ENCODE measurements around the gene TMED3. TPM values are rescaled to one million over a fixed set of nuclear protein-coding genes. Genes with fewer than 3 reads are reported as not detected.

TMED3 gene
- total RNA-seq, 4 donors from 2014 or later = 32.9 to 42.4 (median 34.6) TPM

DNA sequence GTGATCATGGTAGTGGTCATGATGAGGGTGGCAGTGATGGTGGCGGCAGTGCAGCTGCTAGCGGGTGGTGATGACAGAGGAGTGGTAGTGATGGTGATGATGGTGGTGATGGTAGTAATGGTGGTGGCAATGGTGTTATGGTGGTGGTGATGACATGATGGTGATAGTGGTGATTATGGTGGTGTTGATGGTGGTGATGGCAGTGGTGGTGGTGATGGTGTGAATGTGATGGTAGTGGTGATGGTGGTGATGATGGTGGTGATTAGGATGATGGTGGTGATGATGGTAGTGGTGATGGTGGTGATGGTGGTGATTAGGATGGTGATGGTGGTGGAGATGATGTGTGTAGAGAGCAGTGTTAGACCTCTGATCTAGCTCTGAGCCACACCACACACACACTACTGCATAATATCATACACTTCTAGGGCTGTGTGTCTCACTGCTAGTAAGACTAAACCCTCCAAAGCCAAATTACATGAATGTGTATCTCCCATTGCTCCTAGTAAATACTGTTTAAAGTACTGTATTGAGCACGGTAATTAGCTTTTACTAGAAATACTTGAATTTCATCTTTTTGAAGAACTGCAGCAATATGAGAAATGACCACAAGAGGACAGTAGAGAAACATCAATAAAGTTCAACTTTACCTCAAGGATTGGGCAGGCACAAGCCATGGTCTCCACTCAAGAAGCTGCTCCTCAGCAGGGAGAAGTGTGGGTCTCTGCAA is 28.8 kb downstream of the TMED3 start:
- no peak for ATAC-seq (ENCODE audit: low FRiP score)
- DNase-seq (ENCODE audit: low spot score) = no peak
- TF ChIP-seq, protein P1, sequence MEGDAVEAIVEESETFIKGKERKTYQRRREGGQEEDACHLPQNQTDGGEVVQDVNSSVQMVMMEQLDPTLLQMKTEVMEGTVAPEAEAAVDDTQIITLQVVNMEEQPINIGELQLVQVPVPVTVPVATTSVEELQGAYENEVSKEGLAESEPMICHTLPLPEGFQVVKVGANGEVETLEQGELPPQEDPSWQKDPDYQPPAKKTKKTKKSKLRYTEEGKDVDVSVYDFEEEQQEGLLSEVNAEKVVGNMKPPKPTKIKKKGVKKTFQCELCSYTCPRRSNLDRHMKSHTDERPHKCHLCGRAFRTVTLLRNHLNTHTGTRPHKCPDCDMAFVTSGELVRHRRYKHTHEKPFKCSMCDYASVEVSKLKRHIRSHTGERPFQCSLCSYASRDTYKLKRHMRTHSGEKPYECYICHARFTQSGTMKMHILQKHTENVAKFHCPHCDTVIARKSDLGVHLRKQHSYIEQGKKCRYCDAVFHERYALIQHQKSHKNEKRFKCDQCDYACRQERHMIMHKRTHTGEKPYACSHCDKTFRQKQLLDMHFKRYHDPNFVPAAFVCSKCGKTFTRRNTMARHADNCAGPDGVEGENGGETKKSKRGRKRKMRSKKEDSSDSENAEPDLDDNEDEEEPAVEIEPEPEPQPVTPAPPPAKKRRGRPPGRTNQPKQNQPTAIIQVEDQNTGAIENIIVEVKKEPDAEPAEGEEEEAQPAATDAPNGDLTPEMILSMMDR (IDR thresholded peaks at IDR 0.05) = peak in 1 of 3 donors; percentile 20

DNA sequence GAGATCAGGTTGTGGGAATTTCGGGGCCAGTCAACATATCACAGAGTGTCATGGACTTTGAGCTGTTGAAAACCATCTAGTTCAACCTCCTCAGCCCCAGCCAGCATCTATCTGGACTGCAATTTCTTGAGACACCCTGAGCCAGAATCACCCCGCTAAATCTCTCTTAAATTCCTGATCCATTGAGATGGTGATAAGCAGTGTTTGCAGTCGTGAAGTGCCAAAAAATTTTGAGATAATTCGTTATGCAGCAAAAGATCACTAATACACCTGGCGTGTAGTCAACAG is 29.3 kb downstream of the TMED3 start:
- TF ChIP-seq, protein P1 (IDR thresholded peaks at IDR 0.05) = no peak
- DNase-seq (ENCODE audit: low spot score) = no peak
- no peak for ATAC-seq (ENCODE audit: low FRiP score)

DNA sequence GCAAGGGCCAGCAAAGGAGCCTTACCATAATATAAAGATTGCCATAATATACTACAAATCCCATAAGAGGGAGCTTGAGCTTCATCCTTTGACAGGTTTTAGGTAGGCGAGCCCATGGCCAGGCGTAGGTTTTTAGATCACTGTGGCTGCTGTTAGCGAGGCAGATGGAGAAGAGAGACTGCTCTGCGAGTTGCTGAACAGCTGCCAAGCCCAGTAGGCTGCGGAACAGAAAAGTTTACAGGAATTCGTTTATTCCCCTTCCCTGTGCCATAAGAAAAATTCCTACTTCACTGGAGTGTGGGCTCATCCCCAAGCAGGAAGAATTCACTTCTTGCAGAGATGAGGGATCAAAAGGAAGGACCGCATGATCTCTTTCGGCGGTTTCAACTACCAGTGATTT is 30.5 kb downstream of the TMED3 start:
- DNase-seq (ENCODE audit: low spot score) (no peak), ATAC-seq (ENCODE audit: low FRiP score) (no peak)
- TF ChIP-seq, protein P1 (IDR thresholded peaks at IDR 0.05) = no peak

DNA sequence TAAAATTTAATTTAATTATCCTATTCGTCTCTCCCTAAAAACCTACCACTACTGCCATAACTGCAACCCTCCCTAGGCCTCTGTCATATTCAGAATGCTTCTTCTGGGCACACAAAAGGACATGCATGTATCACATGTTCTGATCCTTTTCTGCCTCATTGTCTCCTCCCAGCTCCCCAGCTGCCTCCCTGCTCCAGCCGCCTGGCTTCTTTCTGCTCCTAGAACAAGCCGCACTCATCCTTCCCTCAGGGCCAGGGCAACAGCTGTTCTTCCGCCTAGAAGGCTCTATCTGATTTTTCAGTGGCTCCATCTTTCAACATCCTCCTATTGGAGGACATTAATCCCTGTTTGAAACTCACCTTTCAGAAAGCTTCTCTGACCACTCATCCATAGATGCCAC is 38.6 kb downstream of the TMED3 start:
- DNase-seq (ENCODE audit: low spot score) = no peak
- TF ChIP-seq, protein P1 (IDR thresholded peaks at IDR 0.05) = no peak
- no peak for ATAC-seq (ENCODE audit: low FRiP score)

DNA sequence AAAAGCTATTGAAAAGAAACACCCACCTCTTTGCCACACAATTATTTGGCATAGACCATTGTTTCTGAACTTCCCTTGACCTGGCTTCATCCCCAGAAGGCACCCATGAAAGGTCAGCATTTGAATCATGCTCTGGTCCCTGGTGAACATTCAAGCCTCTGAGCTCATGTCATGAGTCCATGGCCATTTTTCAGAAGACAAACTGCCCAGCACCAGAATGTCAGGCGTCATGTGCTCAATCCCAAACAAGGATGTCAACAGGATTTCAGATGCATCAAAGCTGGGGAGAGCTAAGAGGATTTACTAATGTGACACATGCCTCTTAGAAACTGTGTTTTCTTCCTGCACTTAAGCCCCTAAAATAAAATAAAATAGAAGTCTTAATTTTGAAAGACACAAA is 41.3 kb downstream of the TMED3 start:
- TF ChIP-seq, protein P1 (IDR thresholded peaks at IDR 0.05) = no peak
- no peak for ATAC-seq (ENCODE audit: low FRiP score)
- DNase-seq (ENCODE audit: low spot score) = no peak

DNA sequence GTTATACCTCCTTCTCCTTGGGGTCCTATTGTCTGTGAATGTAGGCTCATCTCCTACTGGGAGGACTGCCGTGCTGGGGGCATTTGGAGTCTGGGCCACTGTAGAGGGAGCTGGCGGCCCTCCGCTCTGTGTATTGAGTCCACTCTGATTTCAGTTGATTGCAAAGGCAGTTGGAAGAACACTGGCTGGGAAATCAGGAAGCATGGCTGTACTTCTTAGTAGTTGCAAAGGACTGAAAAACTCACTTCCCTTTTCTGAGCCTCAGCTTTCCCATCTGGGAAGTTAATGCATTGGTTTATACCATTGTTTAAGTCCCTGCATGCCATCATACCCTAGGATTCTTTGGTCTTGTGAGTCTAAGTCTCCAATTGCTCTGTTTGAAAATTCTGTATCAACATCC is 46.7 kb downstream of the TMED3 start:
- TF ChIP-seq, protein P1 (IDR thresholded peaks at IDR 0.05) = no peak
- DNase-seq (ENCODE audit: low spot score) (no peak), ATAC-seq (ENCODE audit: low FRiP score) (no peak)

DNA sequence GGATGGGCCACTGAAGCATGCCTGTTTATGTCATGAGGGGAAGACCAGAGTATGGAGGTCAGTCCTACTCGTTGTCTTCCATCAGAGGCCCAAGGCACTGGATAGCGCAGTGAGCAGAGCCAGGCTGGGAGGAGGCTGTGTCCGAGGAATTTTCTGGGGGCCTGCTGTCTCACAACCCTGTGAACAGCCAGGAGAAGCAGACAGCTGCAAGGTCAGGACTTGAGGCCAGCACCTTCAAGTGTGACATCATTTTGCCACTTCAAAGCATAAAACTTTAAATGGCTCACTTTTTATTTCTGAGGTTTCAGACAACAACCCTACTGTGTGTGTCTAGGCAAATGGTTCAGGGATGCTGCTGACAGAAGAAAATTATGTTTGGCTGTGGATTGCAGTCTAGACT is 47.2 kb downstream of the TMED3 start:
- DNase-seq (ENCODE audit: low spot score) (no peak), ATAC-seq (ENCODE audit: low FRiP score) (no peak)
- TF ChIP-seq, protein P1 (IDR thresholded peaks at IDR 0.05) = no peak
